ENCODE measurements around the gene NPAS2.

The NPAS2 gene

GRCh38 chr2:100952512-100952911 lies 132.6 kb downstream of the NPAS2 start:
- Histone ChIP-seq H3K9ac (ENCODE audit: low read length) (no peak overlapping the region), H3K36me3 (ENCODE audit: control insufficient read depth, insufficient read depth, low read length) (no peaks in the 10 kb centered on the region), H3K9me3 (ENCODE audit: control insufficient read depth, insufficient read depth, low read depth, low read length) (no peaks in the 10 kb centered on the region), H3K27ac (ENCODE audit: low read depth, low read length) (no peak overlapping the region), H3K4me1 (ENCODE audit: control insufficient read depth, insufficient read depth, low read length) (peaks cover 19% of the 10 kb centered on the region), H3K4me3 (ENCODE audit: low read depth, low read length) (no peak overlapping the region), H3K27me3 (ENCODE audit: control insufficient read depth, insufficient read depth, low read length) (no peaks in the 10 kb centered on the region)

- Histone ChIP-seq H3K9me3 (ENCODE audit: control insufficient read depth, insufficient read depth, low read depth, low read length) (no peaks in the 10 kb centered on the region), H3K27me3 (ENCODE audit: control insufficient read depth, insufficient read depth, low read length) (no peaks in the 10 kb centered on the region), H3K36me3 (ENCODE audit: control insufficient read depth, insufficient read depth, low read length) (no peaks in the 10 kb centered on the region), H3K27ac (ENCODE audit: low read depth, low read length) (no peak overlapping the region), H3K4me1 (ENCODE audit: control insufficient read depth, insufficient read depth, low read length) (peaks cover 19% of the 10 kb centered on the region), H3K4me3 (ENCODE audit: low read depth, low read length) (no peak overlapping the region), H3K9ac (ENCODE audit: low read length) (no peak overlapping the region)
Observed at GRCh38 chr2:100953406-100954043, 133.6 kb downstream of the NPAS2 start.

GRCh38 chr2:100954044-100954420 lies 134.1 kb downstream of the NPAS2 start:
- Histone ChIP-seq H3K36me3 (ENCODE audit: control insufficient read depth, insufficient read depth, low read length) (no peaks in the 10 kb centered on the region), H3K27ac (ENCODE audit: low read depth, low read length) (no peak overlapping the region), H3K9me3 (ENCODE audit: control insufficient read depth, insufficient read depth, low read depth, low read length) (no peaks in the 10 kb centered on the region), H3K4me3 (ENCODE audit: low read depth, low read length) (no peak overlapping the region), H3K27me3 (ENCODE audit: control insufficient read depth, insufficient read depth, low read length) (no peaks in the 10 kb centered on the region), H3K9ac (ENCODE audit: low read length) (no peak overlapping the region), H3K4me1 (ENCODE audit: control insufficient read depth, insufficient read depth, low read length) (peaks cover 19% of the 10 kb centered on the region)

GRCh38 chr2:100955226-100955625 lies 135.3 kb downstream of the NPAS2 start:
- Histone ChIP-seq H3K4me1 (ENCODE audit: control insufficient read depth, insufficient read depth, low read length) (peaks cover 10% of the 10 kb centered on the region; the same call in 1 of the 2 replicates), H3K36me3 (ENCODE audit: control insufficient read depth, insufficient read depth, low read length) (no peaks in the 10 kb centered on the region), H3K27me3 (ENCODE audit: control insufficient read depth, insufficient read depth, low read length) (no peaks in the 10 kb centered on the region), H3K4me3 (ENCODE audit: low read depth, low read length) (no peak overlapping the region), H3K9me3 (ENCODE audit: control insufficient read depth, insufficient read depth, low read depth, low read length) (no peaks in the 10 kb centered on the region), H3K27ac (ENCODE audit: low read depth, low read length) (no peak overlapping the region), H3K9ac (ENCODE audit: low read length) (no peak overlapping the region)

- no peak overlapping the region for H3K4me3 ChIP-seq (ENCODE audit: low read depth, low read length)
- no peak overlapping the region for H3K27ac ChIP-seq (ENCODE audit: low read depth, low read length)
- H3K9me3 ChIP-seq (ENCODE audit: control insufficient read depth, insufficient read depth, low read depth, low read length), result no peaks in the 10 kb centered on the region
- H3K4me1 ChIP-seq (ENCODE audit: control insufficient read depth, insufficient read depth, low read length), result peaks cover 9% of the 10 kb centered on the region; the same call in 1 of the 2 replicates
- no peaks in the 10 kb centered on the region for H3K27me3 ChIP-seq (ENCODE audit: control insufficient read depth, insufficient read depth, low read length)
- no peaks in the 10 kb centered on the region for H3K36me3 ChIP-seq (ENCODE audit: control insufficient read depth, insufficient read depth, low read length)
- H3K9ac ChIP-seq (ENCODE audit: low read length), result no peak overlapping the region
Observed at GRCh38 chr2:100956081-100956480, 136.1 kb downstream of the NPAS2 start.

GRCh38 chr2:100957996-100958653 lies 138.2 kb downstream of the NPAS2 start:
- no peaks in the 10 kb centered on the region for H3K27me3 ChIP-seq (ENCODE audit: control insufficient read depth, insufficient read depth, low read length)
- H3K27ac ChIP-seq (ENCODE audit: low read depth, low read length), result no peak overlapping the region
- no peaks in the 10 kb centered on the region for H3K36me3 ChIP-seq (ENCODE audit: control insufficient read depth, insufficient read depth, low read length)
- no peak overlapping the region for H3K9ac ChIP-seq (ENCODE audit: low read length)
- no peaks in the 10 kb centered on the region for H3K9me3 ChIP-seq (ENCODE audit: control insufficient read depth, insufficient read depth, low read depth, low read length)
- H3K4me1 ChIP-seq (ENCODE audit: control insufficient read depth, insufficient read depth, low read length), result peaks cover 9% of the 10 kb centered on the region; the same call in 1 of the 2 replicates
- no peak overlapping the region for H3K4me3 ChIP-seq (ENCODE audit: low read depth, low read length)

GRCh38 chr2:100959225-100959880 lies 139.4 kb downstream of the NPAS2 start:
- H3K4me3 ChIP-seq (ENCODE audit: low read depth, low read length), result no peak overlapping the region
- H3K4me1 ChIP-seq (ENCODE audit: control insufficient read depth, insufficient read depth, low read length), result peaks cover 3% of the 10 kb centered on the region; the same call in 1 of the 2 replicates
- H3K27me3 ChIP-seq (ENCODE audit: control insufficient read depth, insufficient read depth, low read length), result no peaks in the 10 kb centered on the region
- H3K27ac ChIP-seq (ENCODE audit: low read depth, low read length), result no peak overlapping the region
- H3K36me3 ChIP-seq (ENCODE audit: control insufficient read depth, insufficient read depth, low read length), result no peaks in the 10 kb centered on the region
- no peak overlapping the region for H3K9ac ChIP-seq (ENCODE audit: low read length)
- H3K9me3 ChIP-seq (ENCODE audit: control insufficient read depth, insufficient read depth, low read depth, low read length), result no peaks in the 10 kb centered on the region

- Histone ChIP-seq H3K27ac (ENCODE audit: low read depth, low read length) (no peak overlapping the region), H3K36me3 (ENCODE audit: control insufficient read depth, insufficient read depth, low read length) (no peaks in the 10 kb centered on the region), H3K4me1 (ENCODE audit: control insufficient read depth, insufficient read depth, low read length) (peaks cover 3% of the 10 kb centered on the region; the same call in 1 of the 2 replicates), H3K9me3 (ENCODE audit: control insufficient read depth, insufficient read depth, low read depth, low read length) (no peaks in the 10 kb centered on the region), H3K9ac (ENCODE audit: low read length) (no peak overlapping the region), H3K4me3 (ENCODE audit: low read depth, low read length) (no peak overlapping the region), H3K27me3 (ENCODE audit: control insufficient read depth, insufficient read depth, low read length) (no peaks in the 10 kb centered on the region)
Observed at GRCh38 chr2:100960688-100961087, 140.7 kb downstream of the NPAS2 start.

GRCh38 chr2:100962366-100963025 lies 142.6 kb downstream of the NPAS2 start:
- no peak overlapping the region for H3K27ac ChIP-seq (ENCODE audit: low read depth, low read length)
- H3K27me3 ChIP-seq (ENCODE audit: control insufficient read depth, insufficient read depth, low read length), result no peaks in the 10 kb centered on the region
- H3K9me3 ChIP-seq (ENCODE audit: control insufficient read depth, insufficient read depth, low read depth, low read length), result no peaks in the 10 kb centered on the region
- H3K4me3 ChIP-seq (ENCODE audit: low read depth, low read length), result no peak overlapping the region
- H3K9ac ChIP-seq (ENCODE audit: low read length), result no peak overlapping the region
- H3K36me3 ChIP-seq (ENCODE audit: control insufficient read depth, insufficient read depth, low read length), result no peaks in the 10 kb centered on the region
- peaks cover 3% of the 10 kb centered on the region; the same call in 1 of the 2 replicates for H3K4me1 ChIP-seq (ENCODE audit: control insufficient read depth, insufficient read depth, low read length)

- no peaks in the 10 kb centered on the region for H3K36me3 ChIP-seq (ENCODE audit: control insufficient read depth, insufficient read depth, low read length)
- H3K27ac ChIP-seq (ENCODE audit: low read depth, low read length), result no peak overlapping the region
- no peak overlapping the region for H3K9ac ChIP-seq (ENCODE audit: low read length)
- H3K4me1 ChIP-seq (ENCODE audit: control insufficient read depth, insufficient read depth, low read length), result peaks cover 3% of the 10 kb centered on the region; the same call in 1 of the 2 replicates
- no peaks in the 10 kb centered on the region for H3K9me3 ChIP-seq (ENCODE audit: control insufficient read depth, insufficient read depth, low read depth, low read length)
- no peak overlapping the region for H3K4me3 ChIP-seq (ENCODE audit: low read depth, low read length)
- H3K27me3 ChIP-seq (ENCODE audit: control insufficient read depth, insufficient read depth, low read length), result no peaks in the 10 kb centered on the region
Observed at GRCh38 chr2:100963026-100963375, 143.1 kb downstream of the NPAS2 start.

- no peaks in the 10 kb centered on the region for H3K27me3 ChIP-seq (ENCODE audit: control insufficient read depth, insufficient read depth, low read length)
- peaks cover 3% of the 10 kb centered on the region; the same call in 1 of the 2 replicates for H3K4me1 ChIP-seq (ENCODE audit: control insufficient read depth, insufficient read depth, low read length)
- H3K27ac ChIP-seq (ENCODE audit: low read depth, low read length), result no peak overlapping the region
- H3K4me3 ChIP-seq (ENCODE audit: low read depth, low read length), result no peak overlapping the region
- H3K9ac ChIP-seq (ENCODE audit: low read length), result no peak overlapping the region
- no peaks in the 10 kb centered on the region for H3K9me3 ChIP-seq (ENCODE audit: control insufficient read depth, insufficient read depth, low read depth, low read length)
- no peaks in the 10 kb centered on the region for H3K36me3 ChIP-seq (ENCODE audit: control insufficient read depth, insufficient read depth, low read length)
Observed at GRCh38 chr2:100964222-100964621, 144.3 kb downstream of the NPAS2 start.

Measured in HUES6 (cell line).